HG03135 (cell line): ENCODE data around the gene ABCB11.
"Not testable (repeated sequence)": the region's sequence is repeated elsewhere in the genome, so short reads cannot be mapped to it uniquely, and the experiment has no call there.

Experiments used
- ATAC-seq: cut with Tn5 transposase; IDR thresholded peaks from one replicate; pipeline ENCODE4 v1.9.1; 2021; ENCODE audit warnings: mild to moderate bottlenecking, moderate library complexity; ENCODE audit not compliant: unreplicated experiment

The ABCB11 gene

GRCh38 chr2:169031202-169031601, at the start of gene ABCB11:
ABCB11 (minus strand) TSS chr2:169031324; CDS start chr2:169018125, 13,199 bp downstream.
- no peak for ATAC-seq

- peak; percentile 75 for ATAC-seq
Measured at GRCh38 chr2:169080250-169081069, 49.3 kb upstream of the ABCB11 start.

GRCh38 chr2:169077674-169078240, 46.6 kb upstream of the ABCB11 start:
- ATAC-seq, result no peak

GRCh38 chr2:169073963-169074751, 43.0 kb upstream of the ABCB11 start:
- peak; percentile 51 for ATAC-seq

- ATAC-seq, result no peak
Measured at GRCh38 chr2:169073211-169073962, 42.3 kb upstream of the ABCB11 start.

- peak; percentile 42 for ATAC-seq
Measured at GRCh38 chr2:169072163-169072925, 41.2 kb upstream of the ABCB11 start.

- ATAC-seq, result no peak
Measured at GRCh38 chr2:169071455-169071854, 40.3 kb upstream of the ABCB11 start.

GRCh38 chr2:169069833-169070232, 38.7 kb upstream of the ABCB11 start:
- ATAC-seq, result no peak

- ATAC-seq, result no peak
Measured at GRCh38 chr2:169069341-169069740, 38.2 kb upstream of the ABCB11 start, which contains the start of gene DHRS9. DHRS9 (plus strand) TSS chr2:169069563; CDS start chr2:169081582, 12,019 bp downstream.

- no peak for ATAC-seq
Measured at GRCh38 chr2:169066897-169067296, 35.8 kb upstream of the ABCB11 start.

GRCh38 chr2:169065864-169066517, 34.9 kb upstream of the ABCB11 start:
- ATAC-seq, result no peak

GRCh38 chr2:169065422-169065821, 34.3 kb upstream of the ABCB11 start:
- no peak for ATAC-seq

- ATAC-seq, result not testable (repeated sequence)
Measured at GRCh38 chr2:169064199-169064598, 33.1 kb upstream of the ABCB11 start.

- ATAC-seq, result not testable (repeated sequence)
Measured at GRCh38 chr2:169054575-169054974, 23.5 kb upstream of the ABCB11 start.

- no peak for ATAC-seq
Measured at GRCh38 chr2:169050476-169051240, 19.5 kb upstream of the ABCB11 start.

- no peak for ATAC-seq
Measured at GRCh38 chr2:169049142-169049541, 18.0 kb upstream of the ABCB11 start.

GRCh38 chr2:169047256-169048250, 16.4 kb upstream of the ABCB11 start:
- ATAC-seq, result no peak
